Measurements from ENCODE around the gene CGRRF1.
A peak's percentile ranks its signal among the peaks of the same experiment; 100 is the strongest.

CGRRF1 gene, protein sequence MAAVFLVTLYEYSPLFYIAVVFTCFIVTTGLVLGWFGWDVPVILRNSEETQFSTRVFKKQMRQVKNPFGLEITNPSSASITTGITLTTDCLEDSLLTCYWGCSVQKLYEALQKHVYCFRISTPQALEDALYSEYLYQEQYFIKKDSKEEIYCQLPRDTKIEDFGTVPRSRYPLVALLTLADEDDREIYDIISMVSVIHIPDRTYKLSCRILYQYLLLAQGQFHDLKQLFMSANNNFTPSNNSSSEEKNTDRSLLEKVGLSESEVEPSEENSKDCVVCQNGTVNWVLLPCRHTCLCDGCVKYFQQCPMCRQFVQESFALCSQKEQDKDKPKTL

DNA sequence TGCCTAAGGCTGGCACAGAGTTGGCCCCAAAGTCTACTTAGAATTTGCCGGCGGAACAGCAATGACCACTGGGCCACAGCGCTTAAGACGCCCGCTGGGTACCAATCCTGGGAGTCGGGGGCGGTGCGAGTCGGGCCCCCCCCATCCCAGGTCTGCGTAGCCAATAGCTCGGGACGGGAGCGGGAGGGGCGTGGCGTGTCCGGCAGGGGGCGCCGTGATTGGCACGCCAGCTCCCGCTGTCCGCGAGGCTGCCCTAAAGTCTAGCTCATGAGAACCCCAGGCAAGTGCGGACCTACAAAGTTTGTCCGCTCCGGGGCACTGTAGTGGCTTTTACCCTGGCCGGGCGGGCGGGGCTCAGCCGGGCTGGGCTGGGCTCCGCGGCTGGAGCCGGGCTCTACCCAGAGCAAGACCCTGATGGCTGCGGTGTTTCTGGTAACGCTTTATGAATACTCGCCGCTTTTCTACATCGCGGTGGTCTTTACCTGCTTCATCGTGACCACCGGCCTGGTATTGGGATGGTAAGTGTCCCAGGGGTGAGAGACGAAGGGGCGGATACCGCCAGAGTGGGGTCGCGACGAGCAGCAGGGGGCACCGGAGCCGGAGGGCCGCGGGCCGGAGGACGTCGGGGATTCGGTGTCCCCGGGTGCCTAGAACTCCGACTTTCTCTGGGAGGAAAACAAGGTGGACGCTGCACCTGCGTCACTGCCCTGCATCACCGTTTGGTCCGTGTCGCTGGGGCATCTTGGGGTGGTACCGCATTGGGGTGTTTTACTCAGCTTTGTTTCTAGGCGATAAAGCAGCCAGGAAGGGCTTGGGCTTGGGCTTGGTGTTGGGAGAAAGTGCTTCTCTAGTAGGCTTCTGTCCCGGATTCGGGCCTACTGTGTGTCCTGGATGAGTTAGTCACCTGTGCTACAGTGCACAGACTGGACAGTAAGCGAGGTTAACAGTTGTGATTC, at the start of gene CGRRF1:
TSS of gene CGRRF1 (plus strand) at position 361 of the 956 bp plus-strand sequence. CDS start at position 415, 54 bp downstream.
- DNase-seq: peak; percentile 92

DNA sequence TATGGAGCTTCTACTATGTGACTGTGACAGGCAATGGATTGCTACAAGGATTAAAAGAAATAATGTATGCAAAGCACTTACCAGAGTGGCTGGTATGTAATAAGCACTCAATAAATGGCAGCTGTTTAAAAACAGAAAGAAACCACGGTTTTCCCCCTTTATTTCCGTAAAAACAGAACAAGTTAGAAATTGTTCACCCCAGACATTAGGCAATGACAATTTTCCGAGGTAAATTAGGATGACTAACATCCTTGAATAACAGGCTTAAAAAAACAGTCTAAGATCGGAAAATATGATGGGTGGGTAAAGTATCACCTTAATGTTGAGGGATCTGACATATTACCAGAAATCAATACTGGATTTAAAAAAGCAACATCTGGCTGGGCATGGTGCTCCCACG, 47.7 kb upstream of the CGRRF1 start:
- DNase-seq: no peak

DNA sequence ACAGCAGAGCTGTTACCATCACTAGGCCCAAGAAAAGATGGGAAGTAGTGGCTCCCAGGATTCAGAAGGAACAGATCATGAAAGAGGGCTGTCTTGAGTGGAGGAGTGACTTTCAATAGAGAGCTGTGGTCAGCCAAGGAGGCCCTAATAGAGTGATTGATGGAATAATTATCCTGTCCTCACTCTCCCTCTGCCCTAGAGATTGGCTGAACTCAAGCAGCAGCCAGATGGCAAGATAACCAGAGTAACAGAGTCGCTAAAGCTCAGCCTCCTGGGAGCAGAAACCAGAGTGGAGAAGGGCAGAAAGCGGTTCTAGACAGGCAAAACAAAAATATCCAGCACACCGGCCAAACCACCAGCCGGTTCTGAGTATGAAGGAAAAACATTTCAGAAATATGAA, 44.1 kb upstream of the CGRRF1 start:
- no peak for DNase-seq

DNA sequence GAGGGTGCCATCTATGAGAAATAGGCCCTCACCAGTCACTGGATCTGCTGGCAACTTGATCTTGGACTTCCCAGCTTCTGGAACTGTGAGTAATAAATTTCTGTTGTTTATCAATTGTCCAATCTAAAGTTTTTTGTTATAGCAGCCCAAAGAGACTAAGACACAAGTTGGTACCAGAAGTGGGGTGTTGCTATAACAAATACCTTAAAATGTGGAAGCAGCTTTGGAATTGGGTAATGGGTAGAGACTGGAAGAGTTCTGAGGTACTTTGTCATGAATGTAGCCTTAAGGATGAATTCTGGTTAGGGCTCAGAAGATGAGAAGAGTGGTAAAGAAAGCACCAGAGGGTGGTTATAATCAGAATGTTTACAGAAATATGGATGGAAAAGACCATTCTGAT, 42.4 kb upstream of the CGRRF1 start:
- DNase-seq: no peak

DNA sequence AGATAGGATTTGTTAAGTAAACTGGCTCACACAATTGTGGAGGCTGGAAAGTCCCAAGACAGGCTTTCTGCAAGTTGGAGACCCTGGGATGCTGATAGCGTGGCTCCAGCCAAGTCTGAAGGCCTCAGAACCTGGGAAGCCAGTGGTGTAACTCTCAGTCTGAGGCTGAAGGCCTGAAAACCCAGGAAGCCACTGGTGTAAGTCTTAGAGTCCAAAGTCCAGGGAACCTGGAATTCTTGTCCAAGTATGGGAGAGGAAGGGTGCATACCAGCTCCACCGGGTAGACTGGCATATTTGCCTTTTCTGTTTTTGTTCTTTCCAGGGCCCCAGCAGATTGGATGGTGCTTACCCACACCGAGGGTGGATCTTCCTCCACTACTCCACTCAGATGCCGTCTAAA, 39.0 kb upstream of the CGRRF1 start:
- no peak for DNase-seq

DNA sequence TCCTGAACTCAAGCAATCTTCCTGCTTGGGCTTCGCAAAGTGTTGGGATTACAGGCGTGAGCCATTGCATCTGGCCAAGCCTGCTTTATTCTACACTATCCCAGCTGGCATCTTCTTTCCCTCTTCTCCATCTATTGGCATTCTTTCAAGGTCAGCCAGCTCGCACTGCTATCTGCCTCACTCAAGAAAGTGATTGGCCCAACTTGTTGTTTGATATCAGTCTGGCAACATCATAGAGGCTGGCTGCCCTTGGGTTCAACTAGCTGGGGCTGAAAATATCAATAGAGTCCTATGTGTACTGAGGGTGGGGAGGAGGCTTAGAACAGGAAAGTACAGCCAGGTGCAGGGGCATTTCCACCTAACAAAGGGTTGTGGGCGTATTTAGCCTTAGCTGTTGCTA, 38.1 kb upstream of the CGRRF1 start:
- DNase-seq: no peak

DNA sequence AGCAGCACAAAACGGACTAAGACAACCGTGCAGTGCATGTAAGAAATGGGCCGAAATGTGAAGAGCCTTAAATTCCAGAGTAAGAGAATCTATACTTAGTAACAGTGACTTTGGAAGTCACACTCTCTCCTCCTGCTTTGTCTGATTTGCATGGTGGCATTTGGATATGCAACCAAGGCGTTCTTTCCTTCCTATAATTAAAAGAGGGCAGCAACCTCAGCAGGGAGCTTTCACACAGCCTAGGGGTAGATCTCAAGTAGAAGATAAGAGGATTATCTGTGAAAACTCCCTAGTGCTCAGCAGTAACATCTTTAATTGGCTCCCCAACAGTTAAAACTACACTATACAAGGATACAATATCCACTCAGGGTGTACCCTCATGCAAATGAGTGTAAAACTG, 37.4 kb upstream of the CGRRF1 start:
- no peak for DNase-seq

DNA sequence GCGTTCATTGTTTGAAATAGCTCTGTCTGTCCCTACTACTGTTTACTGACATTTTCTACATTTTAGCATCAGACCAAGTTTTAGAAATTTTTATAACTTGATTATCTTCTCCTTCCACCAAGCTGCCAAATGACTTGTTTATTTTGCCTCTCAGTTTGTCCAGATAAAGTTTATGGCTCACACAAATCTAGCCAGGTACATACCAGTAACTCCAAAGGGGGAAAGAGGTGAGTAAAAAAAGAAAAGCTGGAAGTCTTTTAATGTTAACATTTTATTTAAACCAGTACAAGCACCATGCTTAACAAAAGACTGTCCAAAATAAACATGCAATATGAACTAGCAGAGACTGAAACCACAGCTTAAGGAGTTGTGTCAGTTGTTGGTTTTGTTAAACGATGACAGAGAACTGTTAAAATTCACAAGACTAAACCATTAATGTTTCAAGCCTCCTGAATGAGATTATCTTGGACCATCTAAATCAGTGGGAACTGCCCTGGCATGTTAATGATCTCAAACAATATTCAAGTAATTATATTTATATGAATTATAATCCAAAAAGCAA, 35.4 kb upstream of the CGRRF1 start:
- no peak for DNase-seq

DNA sequence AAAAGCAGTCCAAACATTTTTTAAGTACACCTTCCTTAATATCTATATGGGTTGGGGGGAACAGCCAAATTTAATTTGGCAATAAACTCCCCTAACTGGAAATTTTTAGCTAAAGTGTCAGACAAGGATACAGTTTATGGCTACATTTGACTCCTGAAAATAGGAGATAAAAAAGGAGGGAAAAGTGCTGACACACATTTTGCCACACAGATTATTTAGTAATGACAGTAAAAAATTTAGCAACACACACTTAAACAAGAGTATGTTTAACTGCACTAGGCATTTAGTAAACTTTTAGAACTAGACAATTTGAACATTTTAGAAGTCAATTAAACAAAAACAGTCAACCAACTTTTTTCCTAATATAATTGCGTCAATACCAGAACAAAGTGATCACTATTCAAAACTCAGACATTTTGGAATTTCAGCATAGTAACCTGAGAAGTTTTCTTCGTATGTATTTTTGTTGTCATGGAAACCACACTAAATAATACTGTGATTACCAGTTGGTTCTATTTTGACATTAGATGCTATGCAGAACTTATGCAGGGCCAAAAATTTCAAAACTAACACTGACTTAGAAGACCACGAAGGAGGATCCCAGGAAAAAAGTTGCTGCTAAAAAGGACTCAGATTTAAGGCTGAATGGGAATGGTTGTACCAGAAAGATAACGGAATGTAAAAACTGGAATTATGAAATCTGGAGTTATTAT, 34.4 kb upstream of the CGRRF1 start:
- no peak for DNase-seq

DNA sequence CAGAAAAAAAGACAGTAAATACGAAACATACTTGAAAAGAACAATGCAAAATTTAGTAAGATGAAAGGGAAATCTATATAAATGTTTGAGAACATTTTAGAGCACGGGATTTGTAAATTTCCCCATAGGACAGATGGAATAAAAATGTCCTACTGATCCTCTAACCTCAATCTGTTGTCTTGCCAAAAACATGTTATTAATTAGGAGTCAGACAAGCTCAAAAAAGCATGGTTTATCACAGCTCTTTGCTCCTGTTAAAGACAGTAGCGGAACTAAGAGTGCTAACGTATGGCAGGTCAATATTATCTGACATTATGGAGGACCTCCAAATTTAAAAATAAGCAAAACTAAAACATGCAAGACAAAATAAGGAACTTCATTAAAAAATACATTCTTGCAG, 33.8 kb upstream of the CGRRF1 start:
- no peak for DNase-seq

DNA sequence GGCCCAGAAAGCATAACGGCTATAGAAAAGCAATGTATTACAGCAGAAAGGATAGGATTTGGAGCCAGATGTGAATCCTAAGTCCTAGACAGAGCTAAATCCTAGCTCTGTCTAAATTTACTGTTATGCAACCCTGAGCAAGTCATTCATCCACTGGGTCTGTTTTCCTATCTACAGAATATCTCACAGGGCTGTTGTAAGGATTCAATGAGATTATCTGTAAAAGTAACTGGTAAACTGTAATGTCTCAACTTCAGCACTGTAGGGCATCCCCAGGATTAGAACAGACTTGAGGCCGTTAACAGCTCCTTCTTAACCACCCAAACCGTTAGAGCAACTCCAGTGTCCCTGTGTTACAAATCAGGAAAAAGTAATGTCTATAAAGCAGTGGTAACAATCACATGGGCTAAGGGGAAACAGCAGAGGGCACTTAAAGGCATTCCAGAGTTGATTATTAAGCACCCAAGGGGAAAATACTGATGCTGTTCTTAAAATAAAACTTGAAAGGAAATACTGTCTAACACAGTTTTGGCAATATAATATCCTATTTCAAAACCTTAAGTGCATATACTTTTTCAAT, 31.0 kb upstream of the CGRRF1 start:
- DNase-seq: no peak

DNA sequence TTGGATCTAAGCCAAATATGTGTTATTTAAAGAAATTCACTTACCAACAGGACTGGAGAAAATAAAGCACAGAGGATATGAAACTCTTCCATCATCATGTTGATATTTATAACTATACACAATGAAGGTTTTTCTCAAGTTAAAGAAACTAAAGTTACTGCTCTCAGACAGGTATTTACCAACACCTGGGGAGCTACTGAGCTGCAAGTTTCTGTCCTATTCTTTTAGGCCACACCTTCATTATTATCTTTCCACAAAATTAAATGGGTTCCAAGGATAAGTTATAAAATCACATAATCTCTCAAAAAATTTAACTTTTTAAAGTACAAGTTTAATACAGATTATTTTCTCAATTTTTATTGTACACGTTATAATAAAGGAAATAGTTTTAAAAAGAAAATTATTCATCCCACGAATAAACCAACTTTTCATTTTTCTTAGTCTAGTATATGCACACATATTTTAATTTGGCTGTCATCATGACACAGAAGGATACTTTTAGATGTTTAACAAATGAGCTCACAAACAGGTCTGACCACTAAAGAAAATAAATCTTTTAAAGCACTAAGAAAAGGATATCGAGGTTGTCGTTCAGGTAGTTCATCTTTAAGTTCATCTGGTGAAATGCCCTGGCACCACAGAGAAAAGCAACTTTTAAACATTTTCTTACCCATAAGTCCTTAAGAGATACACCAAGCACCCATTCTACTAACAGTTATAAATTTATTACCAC, 28.7 kb upstream of the CGRRF1 start:
- no peak for DNase-seq

DNA sequence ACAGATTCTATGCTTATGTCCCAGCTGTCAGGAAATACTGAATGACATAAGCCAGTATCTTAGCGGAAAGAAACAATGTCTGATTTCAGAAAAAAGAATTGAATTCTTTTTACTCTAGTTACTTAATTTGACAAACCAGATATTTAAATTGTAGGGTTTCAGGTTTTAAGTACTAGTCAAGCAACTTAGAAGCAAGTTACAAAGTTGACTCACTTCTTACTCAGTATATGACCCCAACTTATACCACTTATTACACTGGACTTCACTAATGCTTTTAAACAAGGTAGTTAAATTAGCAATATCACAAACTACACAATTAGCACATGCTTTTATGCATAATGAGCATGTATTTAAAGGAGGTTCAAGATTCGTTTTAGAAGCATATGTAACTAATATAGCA, 28.0 kb upstream of the CGRRF1 start:
- DNase-seq: no peak

DNA sequence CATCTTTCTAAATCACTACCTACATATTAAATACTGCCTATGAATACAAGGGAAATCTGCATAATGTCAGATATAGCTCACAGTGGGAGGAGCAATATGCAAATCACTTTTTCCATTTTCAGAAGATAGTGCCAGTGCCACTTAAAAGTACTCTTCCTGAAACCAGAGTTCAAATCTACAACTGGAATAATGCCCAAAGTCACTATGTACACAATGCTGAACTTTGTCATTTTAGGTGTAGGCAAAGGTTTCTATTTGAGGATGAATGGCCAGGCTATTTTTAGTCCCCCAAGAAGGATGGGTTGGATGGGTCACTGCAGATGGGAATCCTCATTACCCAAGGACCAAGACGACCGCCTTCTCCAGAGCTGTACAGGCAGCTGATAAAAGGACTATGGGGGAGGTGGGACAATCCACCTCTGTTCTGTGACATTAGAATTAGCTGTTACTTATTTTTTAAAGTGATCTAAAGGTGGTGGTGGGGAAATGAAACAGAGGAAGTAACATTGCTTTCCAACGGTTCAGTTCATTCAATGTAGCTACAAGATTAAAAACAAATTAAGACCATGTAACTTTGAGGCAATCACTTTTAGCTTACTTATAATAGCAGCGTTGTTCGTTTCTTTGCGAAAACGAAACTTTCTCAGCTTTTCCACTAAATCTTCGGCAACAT, 26.5 kb upstream of the CGRRF1 start:
- no peak for DNase-seq

DNA sequence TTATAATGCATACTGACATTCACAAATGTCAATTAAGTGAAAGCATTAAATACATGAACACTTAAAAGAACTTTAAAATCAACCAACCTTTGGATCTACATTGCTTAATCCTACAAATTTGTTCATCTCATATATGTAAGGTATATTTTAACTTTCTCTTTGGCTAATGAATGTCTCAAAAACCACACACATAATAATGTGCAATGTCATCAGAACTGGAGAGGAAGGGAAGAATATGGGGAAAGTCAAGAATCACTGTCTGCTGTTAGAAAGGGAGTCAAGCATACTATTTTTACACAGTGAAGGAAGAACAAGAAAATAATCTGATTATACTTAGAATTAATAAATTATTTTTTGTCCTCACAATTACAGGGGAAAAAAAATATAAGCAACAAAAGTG, 25.9 kb upstream of the CGRRF1 start:
- no peak for DNase-seq

DNA sequence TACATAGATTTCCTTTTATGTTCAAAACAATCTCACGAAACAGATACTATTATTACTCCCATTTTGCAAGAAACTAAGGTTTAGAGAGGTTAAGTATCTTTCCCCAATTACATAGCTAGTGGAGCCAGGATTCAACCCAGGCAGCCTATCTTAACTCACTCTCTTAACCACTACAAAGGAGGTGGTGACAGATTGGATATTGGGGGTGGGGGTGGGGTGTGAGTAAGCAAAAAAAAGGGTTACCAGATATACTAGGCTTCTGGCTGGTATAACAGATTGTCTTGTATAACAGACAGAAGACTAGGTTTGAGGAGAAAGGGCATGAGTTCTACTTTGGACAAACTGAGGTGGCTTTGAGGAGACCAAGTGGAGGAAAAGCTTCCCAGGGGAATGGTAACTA, 23.0 kb upstream of the CGRRF1 start:
- DNase-seq: no peak

DNA sequence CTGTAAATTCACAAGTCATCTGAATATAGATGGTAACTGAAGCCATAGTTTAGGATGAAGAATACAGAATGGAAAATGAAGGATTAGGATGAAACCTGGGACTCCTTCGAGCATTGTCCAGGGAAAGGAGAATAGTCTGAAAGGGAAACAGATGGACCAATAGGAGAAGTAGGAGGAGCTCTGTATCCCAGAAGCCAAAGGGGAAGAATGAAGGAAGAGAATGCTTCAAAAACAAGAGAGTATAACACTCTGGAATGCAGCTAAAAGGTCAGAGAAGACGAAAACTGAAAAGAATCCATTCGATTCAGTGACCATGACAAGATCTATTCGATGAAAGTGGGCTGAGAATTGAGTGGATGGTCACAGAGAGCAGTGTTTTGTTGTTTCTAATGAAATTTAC, 21.9 kb upstream of the CGRRF1 start:
- DNase-seq: no peak

DNA sequence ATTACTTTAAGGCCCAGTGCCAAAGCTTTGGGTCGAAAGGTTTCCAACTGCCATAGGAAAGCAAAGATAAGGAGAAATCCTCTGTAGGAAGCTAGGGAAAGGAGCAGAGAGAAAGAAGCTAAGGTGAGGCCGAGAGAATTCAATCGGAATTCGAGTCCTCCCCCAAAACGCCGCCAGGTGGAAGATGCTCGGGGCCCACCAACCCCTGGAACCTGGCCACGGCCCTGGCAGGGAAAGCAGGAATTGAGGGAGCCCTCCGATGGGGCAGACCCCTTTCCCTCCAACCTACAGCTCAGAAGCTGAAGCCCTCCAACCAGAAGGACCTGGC, 21.4 kb upstream of the CGRRF1 start:
- DNase-seq: peak; percentile 12

DNA sequence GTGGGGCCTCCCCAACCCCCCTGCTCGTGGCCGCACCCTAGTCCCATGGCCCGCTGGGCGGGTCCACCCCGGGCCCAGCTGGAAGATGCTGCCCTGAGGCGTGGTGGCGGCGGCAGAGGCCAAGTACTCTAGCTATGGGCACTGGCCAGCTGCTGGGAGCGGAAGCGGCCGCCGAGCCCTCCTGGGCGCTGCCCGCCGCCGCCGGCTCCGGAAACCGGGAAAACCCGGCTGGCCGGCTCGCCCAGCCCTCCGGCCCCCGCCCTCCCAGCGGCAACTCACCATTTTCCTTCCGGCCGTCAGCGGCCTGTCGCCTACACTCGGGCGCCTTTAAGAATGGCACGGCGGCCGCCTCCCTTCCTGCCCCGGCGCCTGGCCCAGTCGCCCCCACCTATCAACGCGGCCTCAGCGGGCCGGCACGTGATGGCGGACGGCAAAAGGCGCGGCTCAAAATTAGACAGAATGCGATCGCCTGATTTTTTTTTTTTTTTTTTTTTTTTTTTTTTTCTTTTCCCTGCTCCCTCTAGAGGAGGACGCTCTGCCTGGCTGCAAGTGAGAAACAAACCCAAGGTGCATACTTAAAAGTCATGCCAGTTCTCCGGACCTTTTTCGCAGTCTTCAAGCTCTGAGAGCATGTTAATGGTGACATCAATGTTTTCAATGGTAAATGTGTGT, 20.9 kb upstream of the CGRRF1 start, which contains the start of gene GMFB:
TSS of gene GMFB (minus strand) at position 335 of the 672 bp plus-strand sequence. CDS start at position 282, 53 bp downstream.
- peak; percentile 81 for DNase-seq

DNA sequence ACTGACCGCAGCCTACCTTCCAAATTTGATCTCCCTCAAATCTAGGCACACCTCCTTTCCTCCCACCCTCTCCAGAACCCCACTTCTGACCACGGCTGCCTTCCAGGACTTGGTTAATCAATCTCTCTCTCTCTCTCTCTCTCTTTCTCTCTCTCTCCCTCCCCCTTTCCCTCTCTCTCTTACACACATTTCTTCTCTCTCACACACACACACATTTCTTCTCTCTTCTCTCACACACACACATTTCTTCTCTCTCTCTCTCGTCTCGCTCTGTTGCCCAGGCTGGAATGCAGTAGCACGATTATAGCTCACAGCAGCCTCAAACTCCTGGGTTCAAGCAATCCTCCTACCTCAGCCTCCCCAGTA, 20.4 kb upstream of the CGRRF1 start:
- no peak for DNase-seq
